DOHH2 (cell line): ENCODE measurements around the gene SKOR1.

Experiments used
- EZH2phosphoT487 ChIP-seq: fragments of 200-600 bp; sonication (generic); IDR thresholded peaks from 2 replicates; pipeline ENCODE4 v1.6.1; 2017; ENCODE audit warnings: borderline replicate concordance, mild to moderate bottlenecking, antibody characterized with exemption, low read length, moderate library complexity, mixed read lengths
- TF ChIP-seq, protein P1 (sequence below): fragments of 200-600 bp; sonication (generic); IDR thresholded peaks from one replicate; pipeline ENCODE4 v1.5.1; 2014; ENCODE audit warnings: antibody characterized with exemption, mild to moderate bottlenecking, low read depth, low read length; ENCODE audit not compliant: poor library complexity, severe bottlenecking

- TF ChIP-seq, protein P1, sequence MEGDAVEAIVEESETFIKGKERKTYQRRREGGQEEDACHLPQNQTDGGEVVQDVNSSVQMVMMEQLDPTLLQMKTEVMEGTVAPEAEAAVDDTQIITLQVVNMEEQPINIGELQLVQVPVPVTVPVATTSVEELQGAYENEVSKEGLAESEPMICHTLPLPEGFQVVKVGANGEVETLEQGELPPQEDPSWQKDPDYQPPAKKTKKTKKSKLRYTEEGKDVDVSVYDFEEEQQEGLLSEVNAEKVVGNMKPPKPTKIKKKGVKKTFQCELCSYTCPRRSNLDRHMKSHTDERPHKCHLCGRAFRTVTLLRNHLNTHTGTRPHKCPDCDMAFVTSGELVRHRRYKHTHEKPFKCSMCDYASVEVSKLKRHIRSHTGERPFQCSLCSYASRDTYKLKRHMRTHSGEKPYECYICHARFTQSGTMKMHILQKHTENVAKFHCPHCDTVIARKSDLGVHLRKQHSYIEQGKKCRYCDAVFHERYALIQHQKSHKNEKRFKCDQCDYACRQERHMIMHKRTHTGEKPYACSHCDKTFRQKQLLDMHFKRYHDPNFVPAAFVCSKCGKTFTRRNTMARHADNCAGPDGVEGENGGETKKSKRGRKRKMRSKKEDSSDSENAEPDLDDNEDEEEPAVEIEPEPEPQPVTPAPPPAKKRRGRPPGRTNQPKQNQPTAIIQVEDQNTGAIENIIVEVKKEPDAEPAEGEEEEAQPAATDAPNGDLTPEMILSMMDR, result no peak
- TF ChIP-seq EZH2phosphoT487, result no peak
These were observed 15.4 kb upstream of the SKOR1 start for GRCh38 chr15:67809866-67810265.
